Lung (tissue), 12 donors: Measurements from ENCODE around the gene GAK. TPM values are rescaled to one million over a fixed set of nuclear protein-coding genes. Genes with fewer than 3 reads are reported as not detected.

Experiments
- ATAC-seq: fragments of 200-7000 bp; cut with Tn5 transposase; one replicate; pipeline ENCODE4 v1.9.1; 2020; ENCODE audit warnings: moderate number of reproducible peaks; ENCODE audit not compliant: insufficient read depth, low FRiP score
- DNase-seq, 3 donors: peaks; one replicate each; pipeline ENCODE4 v3.0.0-alpha.2; 2013 to 2017
- H3K27ac ChIP-seq, 2 donors: one replicate each; pipeline ENCODE4 v1.5.1; 2013; ENCODE audit warnings: mild to moderate bottlenecking in 2 of 2, moderate library complexity in 2 of 2, control low read depth in 1 of 2, inconsistent platforms in 1 of 2, low read depth in 1 of 2, low read length in 1 of 2
- H3K27me3 ChIP-seq, 3 donors: one replicate each; pipeline ENCODE4 v1.5.1; 2013; ENCODE audit warnings: low read length in 2 of 3; ENCODE audit not compliant: control insufficient read depth in 3 of 3, insufficient read depth in 3 of 3
- H3K36me3 ChIP-seq, 4 donors: one replicate each; pipeline ENCODE4 v1.5.1; 2013; ENCODE audit warnings: low read length in 4 of 4, mild to moderate bottlenecking in 1 of 4, moderate library complexity in 1 of 4; ENCODE audit not compliant: control insufficient read depth in 4 of 4, insufficient read depth in 4 of 4
- H3K4me1 ChIP-seq, 5 donors: one replicate each; pipeline ENCODE4 v1.5.1; 2013; ENCODE audit warnings: low read length in 5 of 5, mild to moderate bottlenecking in 2 of 5, moderate library complexity in 1 of 5; ENCODE audit not compliant: control insufficient read depth in 5 of 5, insufficient read depth in 5 of 5
- H3K4me3 ChIP-seq: one replicate; pipeline ENCODE4 v1.5.1; 2013; ENCODE audit warnings: mild to moderate bottlenecking, control low read depth, moderate library complexity
- H3K9ac ChIP-seq, 2 donors: one replicate each; pipeline ENCODE4 v1.5.1; 2013; ENCODE audit warnings: low read length in 2 of 2, control low read depth in 1 of 2; ENCODE audit not compliant: insufficient read depth in 1 of 2
- H3K9me3 ChIP-seq, 4 donors: one replicate each; pipeline ENCODE4 v1.5.1; 2013; ENCODE audit warnings: low read length in 3 of 4, mild to moderate bottlenecking in 1 of 4, moderate library complexity in 1 of 4; ENCODE audit not compliant: control insufficient read depth in 4 of 4, insufficient read depth in 3 of 4
- CTCF ChIP-seq: IDR thresholded peaks from 2 replicates; pipeline ENCODE4 v1.5.1; 2012; ENCODE audit warnings: mild to moderate bottlenecking; ENCODE audit errors: control extremely low read depth, extremely low read depth
- WGBS, 2 donors: extraction: QIAGEN DNeasy Blood & Tissue Kit; methylation state at CpG; one replicate each; pipeline ENCODE4 v1.1.7; 2013; 5-methylcytosine and 5-hydroxymethylcytosine counted together
- polyA plus RNA-seq, 2 donors: library from polyadenylated mRNA; stranded (reverse); fragments of 200-250 nt; gene quantifications; one replicate each; pipeline ENCODE4 v1.2.1, GENCODE V29; 2013
- total RNA-seq, 2 donors: library from RNA; depleted of rRNA in 1 of 2; stranded (reverse); fragments of >200 nt in 1 of 2; gene quantifications; one replicate each; pipeline ENCODE4 v1.2.1, GENCODE V29; 2014 to 2021
- donor health status: control.
- donor health status: control.
- donor health status: Bipolar disorder and iron deficiency.
- donor health status: healthy.
- donor health status: DM: yes; HTN: yes; CAD: no.

The GAK gene
- total and polyA plus RNA-seq, 4 donors, result 101 to 178 (median 137) TPM

DNA sequence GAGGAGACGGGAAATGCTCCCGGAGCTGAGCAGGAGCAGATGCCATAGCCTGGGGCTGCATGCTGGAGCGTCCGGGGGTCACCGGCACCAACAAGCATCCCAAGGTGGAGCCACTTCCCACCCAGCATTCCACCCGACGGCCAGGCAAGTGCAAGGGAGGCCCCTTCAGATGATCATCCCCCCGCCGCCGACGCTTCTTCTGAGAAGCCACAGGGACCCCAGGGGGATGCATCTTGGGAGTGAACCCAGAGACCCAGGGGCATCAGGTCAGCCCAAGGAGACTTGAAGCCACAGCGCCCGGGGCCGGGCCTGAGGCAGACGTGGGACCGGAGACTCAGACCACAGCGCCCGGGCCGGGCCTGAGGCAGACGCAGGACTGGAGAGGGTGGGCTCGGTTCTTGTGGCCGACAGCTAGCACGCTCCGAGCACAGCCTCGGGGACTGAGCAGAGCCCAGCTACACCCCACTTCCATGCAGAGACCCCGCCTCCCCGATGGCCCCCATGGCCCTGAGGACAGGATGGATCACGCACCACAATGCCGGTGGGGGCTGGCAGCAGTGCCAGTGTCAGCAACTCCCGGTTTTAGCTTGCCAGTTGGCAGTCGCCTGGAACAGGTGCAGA is 73.2 kb downstream of the GAK start:
- no peak for DNase-seq
- 97 to 98% methylated on average over 31 of the region's 31 CpGs for WGBS, 2 donors
- Histone ChIP-seq H3K27ac (no peak overlapping the region), H3K9me3 (no peaks in the 10 kb centered on the region), H3K9ac (no peak overlapping the region), H3K4me3 (no peak overlapping the region), H3K4me1 (no peaks in the 10 kb centered on the region), H3K27me3 (no peaks in the 10 kb centered on the region), H3K36me3 (peaks cover 16 to 62% (median 37%) of the 10 kb centered on the region in 4 donors)
- ATAC-seq, result no peak
- TF ChIP-seq CTCF, result no peak

DNA sequence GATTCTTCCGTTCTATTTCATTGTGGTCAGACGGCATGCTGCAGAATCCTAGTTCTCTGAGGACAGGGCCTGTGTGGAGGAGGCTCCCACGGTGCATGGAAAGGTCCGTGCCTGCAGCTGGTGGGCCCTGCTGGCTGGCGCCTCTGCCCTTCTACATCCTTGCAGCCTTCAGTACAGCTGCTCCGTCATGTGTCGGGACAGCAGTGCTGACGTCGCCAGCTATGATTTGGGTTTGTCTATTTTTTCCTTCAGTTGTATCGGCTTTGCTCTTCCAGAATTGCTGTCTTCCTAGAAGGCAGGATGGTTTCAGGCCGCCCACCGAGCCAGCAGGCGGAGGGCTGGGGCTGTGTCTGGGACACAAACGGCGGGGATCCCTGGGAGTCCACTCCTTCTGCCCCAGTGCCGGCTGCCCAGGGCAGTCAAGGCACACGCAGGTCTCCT is 74.1 kb downstream of the GAK start:
- WGBS, 2 donors, result 97% methylated on average over 17 of the region's 17 CpGs
- H3K4me1 ChIP-seq, result no peaks in the 10 kb centered on the region
- H3K36me3 ChIP-seq, result peaks cover 12 to 61% (median 32%) of the 10 kb centered on the region in 4 donors
- TF ChIP-seq CTCF, result no peak
- no peaks in the 10 kb centered on the region for H3K9me3 ChIP-seq
- H3K4me3 ChIP-seq, result no peak overlapping the region
- DNase-seq (no peak), ATAC-seq (no peak)
- no peak overlapping the region for H3K27ac ChIP-seq
- no peak overlapping the region for H3K9ac ChIP-seq
- H3K27me3 ChIP-seq, result no peaks in the 10 kb centered on the region

DNA sequence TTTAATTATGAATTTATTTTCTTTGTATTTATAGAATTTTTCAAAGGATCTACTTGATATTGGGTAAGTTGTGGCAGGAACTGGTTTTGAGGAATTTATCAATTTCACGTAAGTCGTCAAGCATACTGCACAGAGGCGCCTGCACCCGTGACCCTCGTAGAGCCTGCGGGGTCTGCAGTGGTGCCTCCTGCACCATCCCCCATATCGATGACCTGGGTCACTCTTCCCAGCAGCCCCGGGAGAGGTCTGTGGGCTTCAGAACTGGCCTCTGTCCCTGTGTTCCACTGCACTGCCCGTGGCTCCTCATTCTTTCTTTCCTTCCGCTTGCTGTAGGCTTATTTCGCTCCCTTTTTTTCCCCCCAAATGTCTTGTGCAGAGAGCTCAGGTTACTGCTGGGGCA is 74.7 kb downstream of the GAK start:
- no peaks in the 10 kb centered on the region for H3K9me3 ChIP-seq
- no peak for DNase-seq
- TF ChIP-seq CTCF, result no peak
- no peaks in the 10 kb centered on the region for H3K27me3 ChIP-seq
- 94% methylated on average over 11 of the region's 11 CpGs for WGBS, 2 donors
- H3K9ac ChIP-seq, result no peak overlapping the region
- no peak overlapping the region for H3K27ac ChIP-seq
- H3K4me1 ChIP-seq, result no peaks in the 10 kb centered on the region
- ATAC-seq, result no peak
- H3K4me3 ChIP-seq, result no peak overlapping the region
- peaks cover 8 to 57% (median 26%) of the 10 kb centered on the region in 4 donors for H3K36me3 ChIP-seq
